ENCODE data around the gene DCST1.

DNA sequence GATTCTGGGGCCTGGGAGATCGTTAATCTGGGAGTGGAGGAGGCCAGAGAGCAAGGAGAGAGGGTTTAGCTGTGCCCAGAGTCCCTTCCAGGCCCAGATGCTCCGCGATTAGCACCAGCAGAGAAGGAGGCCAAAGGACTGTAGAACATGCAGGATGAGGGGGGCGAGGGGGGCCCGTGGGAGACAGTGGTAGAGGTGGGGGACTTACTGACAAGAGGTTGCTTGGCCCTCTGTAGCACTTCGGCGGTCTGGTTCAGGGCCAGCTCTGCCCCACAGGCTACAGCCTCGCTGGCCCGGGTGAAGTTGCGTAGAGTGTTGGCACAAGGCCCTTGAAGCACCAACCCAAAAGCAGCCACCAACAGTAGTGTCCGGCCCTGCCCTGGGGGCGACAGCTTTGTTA lies 738 bp upstream of the DCST1 start:
- TF ChIP-seq SMC3 (IDR thresholded peaks at IDR 0.05) (no peak), KDM5A (IDR thresholded peaks at IDR 0.05) (no peak), RFX5 (IDR thresholded peaks at IDR 0.05) (no peak)

Data from A549 (cell line).